Stomach (tissue), 9 donors: ENCODE measurements around the gene SCTR. TPM values are rescaled to one million over a fixed set of nuclear protein-coding genes. Genes with fewer than 3 reads are reported as not detected.
A peak's percentile ranks its signal among the peaks of the same experiment; 100 is the strongest.

Experiments
- DNase-seq, 2 donors: peaks; one replicate each; pipeline versions ENCODE4 v3.0.0 to v3.0.0-alpha.2; 2013 to 2019
- H3K27ac ChIP-seq, 5 donors: fragments of 200-600 bp in 4 of 5; sonication (generic) in 4 of 5; one replicate each; pipeline ENCODE4 v1.5.1; 2013 to 2019; ENCODE audit warnings: mild to moderate bottlenecking in 1 of 5, moderate library complexity in 1 of 5
- H3K27me3 ChIP-seq, 3 donors: fragments of 200-600 bp; sonication (generic); one replicate each; pipeline ENCODE4 v1.5.1; 2017 to 2019; ENCODE audit warnings: mixed run types in 1 of 3
- H3K36me3 ChIP-seq, 4 donors: fragments of 200-600 bp; sonication (generic); 1 replicate in 3 of 4; 2 replicates in 1 of 4; pipeline ENCODE4 v1.5.1; 2016 to 2019
- H3K4me1 ChIP-seq, 4 donors: fragments of 200-600 bp; sonication (generic); one replicate each; pipeline ENCODE4 v1.5.1; 2016 to 2019
- H3K4me3 ChIP-seq, 4 donors: fragments of 200-600 bp; sonication (generic) in 3 of 4; one replicate each; pipeline ENCODE4 v1.5.1; 2016 to 2019; ENCODE audit warnings: mild to moderate bottlenecking in 1 of 4
- H3K9me3 ChIP-seq, 4 donors: fragments of 200-600 bp; sonication (generic); one replicate each; pipeline ENCODE4 v1.5.1; 2016 to 2019
- CTCF ChIP-seq, 7 experiments: fragments of 450-650 bp in 4 of 7; fragments of 200-600 bp in 3 of 7; sonication (generic) in 3 of 7; IDR thresholded peaks; one replicate each; pipeline ENCODE4 v1.5.1; 2016 to 2019; ENCODE audit warnings: antibody characterized with exemption in 7 of 7, control low read depth in 2 of 7, mild to moderate bottlenecking in 1 of 7
- EP300 ChIP-seq: sonication (generic); formaldehyde crosslinking; IDR thresholded peaks from one replicate; pipeline ENCODE4 v1.6.1; 2017; ENCODE audit warnings: antibody characterized with exemption
- POLR2A ChIP-seq, 4 donors: fragments of 450-650 bp; IDR thresholded peaks; one replicate each; pipeline ENCODE4 v1.6.1; 2016; ENCODE audit warnings: antibody characterized with exemption in 4 of 4, control low read depth in 2 of 4, mild to moderate bottlenecking in 1 of 4, moderate library complexity in 1 of 4
- POLR2AphosphoS5 ChIP-seq, 3 donors: sonication (generic); formaldehyde crosslinking; IDR thresholded peaks; one replicate each; pipeline ENCODE4 v1.6.1; 2016; ENCODE audit warnings: antibody characterized with exemption in 3 of 3
- WGBS, 5 donors: extraction: QIAGEN DNeasy Blood & Tissue Kit in 3 of 5; methylation state at CpG; one replicate each; pipeline versions ENCODE4 v1.1.5 to v1.1.7; 2013 to 2018; 5-methylcytosine and 5-hydroxymethylcytosine counted together
- intact Hi-C: fragments of 100-400 bp; cut with DNase I; formaldehyde crosslinking; loops from one replicate; pipeline ENCODE4 v1.15.1; 2023; ENCODE audit warnings: low total_unique reads
- polyA plus RNA-seq, 3 donors: library from polyadenylated mRNA; stranded (reverse); fragments of 200-250 nt; gene quantifications; one replicate each; pipeline ENCODE4 v1.2.3, GENCODE V29; 2013
- total RNA-seq, 5 donors: library from RNA; depleted of rRNA; stranded (reverse); fragments of >200 nt; gene quantifications; one replicate each; pipeline versions ENCODE4 v1.1.0 to v1.2.3, GENCODE V29; 2014 to 2016
- donor health status: healthy with polysubstance abuse.
- donor health status: Bipolar disorder and iron deficiency.
- donor health status: healthy.

The SCTR gene
- total and polyA plus RNA-seq, 8 donors: 0.18 to 8.6 (median 4.1) TPM; not detected in 2

- WGBS, 5 donors: 44 to 72% (median 57%) methylated on average over 1 of the region's 1 CpG
- Histone ChIP-seq H3K4me1 (peaks cover 0 to 37% (median 9%) of the 10 kb centered on the region in 4 donors), H3K36me3 (no peaks in the 10 kb centered on the region), H3K27me3 (no peaks in the 10 kb centered on the region), H3K4me3 (no peak overlapping the region), H3K9me3 (no peaks in the 10 kb centered on the region), H3K27ac (peak overlapping the region in 3 of 5 donors; percentile 13 to 66 (median 44))
- intact Hi-C loops: loop anchor here (10.0 kb wide), 1 partner anchor 245 kb away; no protein-coding TSS in a partner anchor
- DNase-seq: no peak
- TF ChIP-seq CTCF (IDR thresholded peaks at IDR 0.05): no peak
- no peak for TF ChIP-seq POLR2A (IDR thresholded peaks at IDR 0.05)
- no peak for TF ChIP-seq POLR2AphosphoS5 (IDR thresholded peaks at IDR 0.05)
- TF ChIP-seq EP300: no peak
These were observed 104.3 kb downstream of the SCTR start for GRCh38 chr2:119419803-119420508.

- H3K27me3 ChIP-seq: no peaks in the 10 kb centered on the region
- DNase-seq: no peak
- 81 to 94% (median 89%) methylated on average over 1 of the region's 1 CpG for WGBS, 5 donors
- TF ChIP-seq CTCF (IDR thresholded peaks at IDR 0.05) (no peak), POLR2A (IDR thresholded peaks at IDR 0.05) (no peak), EP300 (no peak), POLR2AphosphoS5 (IDR thresholded peaks at IDR 0.05) (no peak)
- peaks cover 0 to 37% (median 9%) of the 10 kb centered on the region in 4 donors for H3K4me1 ChIP-seq
- intact Hi-C loops: loop anchor here (10.0 kb wide), 1 partner anchor 246 kb away; no protein-coding TSS in a partner anchor
- no peak overlapping the region for H3K27ac ChIP-seq
- H3K36me3 ChIP-seq: no peaks in the 10 kb centered on the region
- H3K9me3 ChIP-seq: no peaks in the 10 kb centered on the region
- no peak overlapping the region for H3K4me3 ChIP-seq
These were observed 105.2 kb downstream of the SCTR start for GRCh38 chr2:119419065-119419464.

GRCh38 chr2:119417908-119418307 lies 106.4 kb downstream of the SCTR start:
- Histone ChIP-seq H3K4me1 (peaks cover 0 to 31% (median 9%) of the 10 kb centered on the region in 4 donors), H3K4me3 (no peak overlapping the region), H3K27me3 (no peaks in the 10 kb centered on the region), H3K27ac (no peak overlapping the region), H3K9me3 (no peaks in the 10 kb centered on the region), H3K36me3 (no peaks in the 10 kb centered on the region)
- intact Hi-C loops: loop anchor here (10.0 kb wide), 1 partner anchor 247 kb away; no protein-coding TSS in a partner anchor
- DNase-seq: no peak
- 81 to 94% (median 89%) methylated on average over 6 of the region's 6 CpGs for WGBS, 5 donors
- TF ChIP-seq EP300 (no peak), POLR2AphosphoS5 (IDR thresholded peaks at IDR 0.05) (no peak), POLR2A (IDR thresholded peaks at IDR 0.05) (no peak), CTCF (IDR thresholded peaks at IDR 0.05) (no peak)

GRCh38 chr2:119416299-119416923 lies 107.9 kb downstream of the SCTR start:
- 84 to 96% (median 95%) methylated on average over 4 of the region's 4 CpGs for WGBS, 5 donors
- Histone ChIP-seq H3K27ac (no peak overlapping the region), H3K36me3 (no peaks in the 10 kb centered on the region), H3K4me1 (peaks cover 0 to 19% (median 9%) of the 10 kb centered on the region in 4 donors), H3K9me3 (no peaks in the 10 kb centered on the region), H3K27me3 (no peaks in the 10 kb centered on the region), H3K4me3 (no peak overlapping the region)
- TF ChIP-seq EP300 (no peak), CTCF (IDR thresholded peaks at IDR 0.05) (no peak), POLR2AphosphoS5 (IDR thresholded peaks at IDR 0.05) (no peak), POLR2A (IDR thresholded peaks at IDR 0.05) (no peak)
- no peak for DNase-seq
- intact Hi-C loops: loop anchor here (10.0 kb wide), 1 partner anchor 248 kb away; no protein-coding TSS in a partner anchor
